Mesendoderm (in vitro differentiated cells): ENCODE measurements around the gene SCUBE3.

ENCODE experiments used
- DNase-seq: peaks from one replicate; pipeline ENCODE4 v3.0.0; 2013
- H2AK5ac ChIP-seq: 2 replicates; pipeline ENCODE4 v1.6.1; 2013; ENCODE audit warnings: low read length, inconsistent platforms
- H2BK120ac ChIP-seq: 2 replicates; pipeline ENCODE4 v1.6.1; 2013; ENCODE audit warnings: low read depth, mild to moderate bottlenecking, low read length, moderate library complexity, mixed read lengths
- H2BK15ac ChIP-seq: replicated peaks from 2 replicates; pipeline ENCODE4 v1.6.1; 2013; ENCODE audit warnings: low read depth, mild to moderate bottlenecking, moderate library complexity
- H2BK5ac ChIP-seq: 2 replicates; pipeline ENCODE4 v1.6.1; 2013; ENCODE audit warnings: low read length, inconsistent platforms
- H3K18ac ChIP-seq: 2 replicates; pipeline ENCODE4 v1.6.1; 2013; ENCODE audit warnings: mild to moderate bottlenecking, low read length, mixed read lengths
- H3K23ac ChIP-seq: one replicate; pipeline ENCODE4 v1.6.1; 2013; ENCODE audit warnings: low read length
- H3K27ac ChIP-seq: 2 replicates; pipeline ENCODE4 v1.5.1; 2013; ENCODE audit warnings: low read depth, mild to moderate bottlenecking, inconsistent platforms, low read length, moderate library complexity
- H3K27me3 ChIP-seq: 2 replicates; pipeline ENCODE4 v1.6.1; 2013; ENCODE audit warnings: low read length, control low read depth, mild to moderate bottlenecking, inconsistent platforms; ENCODE audit not compliant: insufficient read depth, poor library complexity
- H3K36me3 ChIP-seq: 2 replicates; pipeline ENCODE4 v1.6.1; 2013; ENCODE audit warnings: low read length, inconsistent platforms; ENCODE audit not compliant: control insufficient read depth, insufficient read depth
- H3K4ac ChIP-seq: one replicate; pipeline ENCODE4 v1.6.1; 2013; ENCODE audit warnings: low read depth, mild to moderate bottlenecking, low read length, moderate library complexity
- H3K4me1 ChIP-seq: 2 replicates; pipeline ENCODE4 v1.6.1; 2013; ENCODE audit warnings: low read depth, low read length, inconsistent platforms; ENCODE audit not compliant: control insufficient read depth
- H3K4me2 ChIP-seq: 2 replicates; pipeline ENCODE4 v1.6.1; 2013; ENCODE audit warnings: low read length
- H3K4me3 ChIP-seq: 2 replicates; pipeline ENCODE4 v1.5.1; 2013; ENCODE audit warnings: mild to moderate bottlenecking, low read length
- H3K56ac ChIP-seq: one replicate; pipeline ENCODE4 v1.6.1; 2013; ENCODE audit warnings: low read length
- H3K79me1 ChIP-seq: 2 replicates; pipeline ENCODE4 v1.6.1; 2013; ENCODE audit warnings: low read length, inconsistent platforms
- H3K79me2 ChIP-seq: 2 replicates; pipeline ENCODE4 v1.6.1; 2013; ENCODE audit warnings: mild to moderate bottlenecking, low read length; ENCODE audit not compliant: control insufficient read depth, insufficient read depth
- H3K9ac ChIP-seq: 2 replicates; pipeline ENCODE4 v1.6.1; 2013; ENCODE audit warnings: low read length, inconsistent platforms
- H4K5ac ChIP-seq: one replicate; pipeline ENCODE4 v1.6.1; 2013; ENCODE audit warnings: low read length
- H4K8ac ChIP-seq: one replicate; pipeline ENCODE4 v1.6.1; 2013; ENCODE audit warnings: low read depth, mild to moderate bottlenecking, control low read depth, low read length, moderate library complexity
- WGBS: extraction: QIAGEN DNeasy Blood & Tissue Kit; methylation state at CpG from one replicate; pipeline ENCODE4 v1.1.7; 2013; ENCODE audit warnings: low lambda C conversion rate, missing lambda C conversion rate; ENCODE audit not compliant: insufficient coverage; ENCODE audit errors: extremely low coverage; 5-methylcytosine and 5-hydroxymethylcytosine counted together

SCUBE3 gene

GRCh38 chr6:35297601-35298481 is 84.1 kb downstream of the SCUBE3 start, which contains the start of gene DEF6:
Gene DEF6, plus strand, starts transcription at chr6:35297818. Its CDS starts 39 bp downstream, at chr6:35297857.
- Histone ChIP-seq H2BK120ac (no peak within 1 kb of the TSS), H3K18ac (peak within 1 kb of the TSS; percentile 24), H2AK5ac (peak within 1 kb of the TSS; percentile 5), H3K79me1 (no peaks in the 10 kb centered on the region), H3K36me3 (no peaks in the 10 kb centered on the region), H3K27ac (no peak within 1 kb of the TSS), H4K8ac (no peak within 1 kb of the TSS), H3K4ac (no peak within 1 kb of the TSS), H3K23ac (no peak within 1 kb of the TSS), H3K27me3 (no peaks in the 10 kb centered on the region), H2BK15ac (no peak within 1 kb of the TSS), H4K5ac (no peak within 1 kb of the TSS), H3K4me1 (peaks cover 5% of the 10 kb centered on the region), H3K4me2 (peak within 1 kb of the TSS; percentile 51), H3K9ac (peak within 1 kb of the TSS; percentile 73), H2BK5ac (no peak within 1 kb of the TSS), H3K56ac (peak within 1 kb of the TSS; percentile 91), H3K4me3 (no peak within 1 kb of the TSS), H3K79me2 (no peaks in the 10 kb centered on the region)
- no CpG with 5 or more reads among the region's 35 CpGs for WGBS
- DNase-seq, result peak; percentile 94

DNA sequence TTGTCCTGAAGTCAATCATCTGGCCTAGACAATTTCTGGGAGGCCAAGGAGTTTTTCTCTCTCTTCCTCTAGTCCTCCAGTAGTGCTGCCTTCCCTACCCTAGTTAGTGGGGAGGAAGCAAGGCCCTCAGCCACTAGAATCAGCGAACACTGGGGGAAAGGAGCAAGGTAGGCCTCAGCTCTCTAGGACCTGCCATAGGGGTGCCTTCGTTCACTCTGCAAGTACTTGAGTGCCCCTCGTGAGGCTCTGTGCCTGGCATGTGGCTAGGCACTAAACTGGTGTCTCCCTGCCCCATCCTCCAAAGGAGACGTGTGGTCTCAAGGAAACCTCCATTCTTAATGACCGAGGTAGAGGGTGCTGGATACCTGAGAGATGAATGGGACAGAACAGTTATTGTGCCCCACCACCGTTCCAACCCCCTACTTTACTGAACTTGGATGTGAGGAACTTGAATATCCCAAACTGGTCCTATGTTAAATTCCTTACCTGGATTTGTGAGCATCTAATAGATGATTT is 84.9 kb downstream of the SCUBE3 start:
- no peak overlapping the region for H2BK120ac ChIP-seq
- DNase-seq, result no peak
- WGBS, result no CpG with 5 or more reads among the region's 6 CpGs

DNA sequence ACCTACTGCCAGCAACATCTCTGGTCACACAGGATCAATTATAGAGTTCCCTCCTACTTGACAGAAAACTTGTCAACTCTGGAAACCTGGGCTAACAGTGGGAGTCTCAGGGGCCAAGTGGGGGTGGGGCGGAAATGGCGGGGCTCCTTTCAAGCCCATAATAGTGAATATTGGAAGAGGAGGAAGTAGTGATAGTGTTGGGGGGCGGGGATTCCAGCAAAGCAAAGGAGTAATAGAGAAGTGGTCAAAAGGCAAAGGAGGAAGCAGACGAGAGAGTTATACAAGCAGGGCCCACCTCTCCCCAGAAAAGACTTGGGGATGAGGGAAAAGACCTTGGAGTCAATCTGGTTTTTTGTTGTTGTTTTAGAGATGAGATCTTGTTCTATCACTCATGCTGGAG is 85.9 kb downstream of the SCUBE3 start:
- H3K4me3 ChIP-seq, result no peak overlapping the region
- H3K4ac ChIP-seq, result no peak overlapping the region
- H3K27ac ChIP-seq, result no peak overlapping the region
- no peak overlapping the region for H3K23ac ChIP-seq
- H3K4me1 ChIP-seq, result peaks cover 8% of the 10 kb centered on the region
- no peak overlapping the region for H2BK120ac ChIP-seq
- no peak overlapping the region for H2AK5ac ChIP-seq
- no peak for DNase-seq
- H3K27me3 ChIP-seq, result no peaks in the 10 kb centered on the region
- no peak overlapping the region for H3K4me2 ChIP-seq
- H3K9ac ChIP-seq, result peak overlapping the region; percentile 35
- no peaks in the 10 kb centered on the region for H3K79me2 ChIP-seq
- no peak overlapping the region for H2BK5ac ChIP-seq
- no CpG with 5 or more reads among the region's 4 CpGs for WGBS
- H4K8ac ChIP-seq, result no peak overlapping the region
- no peak overlapping the region for H2BK15ac ChIP-seq
- no peak overlapping the region for H3K56ac ChIP-seq
- H3K36me3 ChIP-seq, result no peaks in the 10 kb centered on the region
- H4K5ac ChIP-seq, result no peak overlapping the region
- no peaks in the 10 kb centered on the region for H3K79me1 ChIP-seq
- no peak overlapping the region for H3K18ac ChIP-seq

More for the DNA sequence above, 84.9 kb downstream of the SCUBE3 start:
- H3K27me3 ChIP-seq, result no peaks in the 10 kb centered on the region
- no peak overlapping the region for H2AK5ac ChIP-seq
- H3K79me1 ChIP-seq, result no peaks in the 10 kb centered on the region
- H2BK15ac ChIP-seq, result no peak overlapping the region
- H3K18ac ChIP-seq, result no peak overlapping the region
- no peaks in the 10 kb centered on the region for H3K79me2 ChIP-seq
- H3K4me2 ChIP-seq, result no peak overlapping the region
- no peak overlapping the region for H4K8ac ChIP-seq
- H3K9ac ChIP-seq, result peak overlapping the region; percentile 73
- H4K5ac ChIP-seq, result no peak overlapping the region
- H3K4ac ChIP-seq, result no peak overlapping the region
- no peak overlapping the region for H3K27ac ChIP-seq
- no peak overlapping the region for H3K4me3 ChIP-seq
- H3K36me3 ChIP-seq, result no peaks in the 10 kb centered on the region
- H3K56ac ChIP-seq, result peak overlapping the region; percentile 91
- H2BK5ac ChIP-seq, result no peak overlapping the region
- no peak overlapping the region for H3K23ac ChIP-seq
- peaks cover 8% of the 10 kb centered on the region for H3K4me1 ChIP-seq

DNA sequence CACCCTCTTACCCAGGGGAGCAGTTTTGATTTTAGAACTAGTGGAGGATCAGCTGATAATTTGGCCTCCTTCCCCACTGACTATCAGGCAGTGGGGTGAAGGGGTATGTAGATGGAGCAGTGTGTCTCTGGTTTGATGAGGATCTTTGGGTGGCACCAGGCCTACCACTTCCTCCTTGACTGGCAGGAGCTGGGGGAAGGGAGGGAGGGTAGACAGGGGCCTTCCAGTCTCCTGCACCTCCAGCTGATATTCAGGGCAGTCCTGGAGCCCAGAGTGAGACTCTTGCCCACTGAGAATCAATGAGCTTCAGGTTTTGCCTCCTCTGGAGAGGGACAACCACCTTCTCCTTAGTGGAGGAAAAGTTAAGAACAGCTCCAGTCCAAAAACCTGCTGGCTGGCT is 87.1 kb downstream of the SCUBE3 start:
- Histone ChIP-seq H3K4me2 (no peak overlapping the region), H2AK5ac (no peak overlapping the region), H3K18ac (no peak overlapping the region), H2BK15ac (no peak overlapping the region), H3K9ac (no peak overlapping the region), H3K36me3 (no peaks in the 10 kb centered on the region), H3K56ac (no peak overlapping the region), H3K79me1 (no peaks in the 10 kb centered on the region), H3K4me1 (peaks cover 8% of the 10 kb centered on the region), H4K8ac (no peak overlapping the region), H3K4me3 (no peak overlapping the region), H3K23ac (no peak overlapping the region), H2BK5ac (no peak overlapping the region), H3K79me2 (no peaks in the 10 kb centered on the region), H3K4ac (no peak overlapping the region), H4K5ac (no peak overlapping the region), H3K27me3 (no peaks in the 10 kb centered on the region), H2BK120ac (no peak overlapping the region), H3K27ac (no peak overlapping the region)
- no peak for DNase-seq
